ENCODE results near the gene CDC45.

- peak in 2 of 3 donors; percentile 44 to 57 for TF ChIP-seq POLR2AphosphoS5 (IDR thresholded peaks at IDR 0.05)
- no peak for TF ChIP-seq POLR2A (IDR thresholded peaks at IDR 0.05)
- TF ChIP-seq CTCF (IDR thresholded peaks at IDR 0.05 in 8 of 11, conservative IDR thresholded peaks at IDR 0.05 in 3 of 11): no peak
These were observed 47.6 kb downstream of the CDC45 start for GRCh38 chr22:19527321-19527721.
